HG03354 (cell line): ENCODE results near the gene S100PBP.

Experiments
- ATAC-seq: cut with Tn5 transposase; IDR thresholded peaks from one replicate; pipeline ENCODE4 v1.9.1; 2021; ENCODE audit warnings: mild to moderate bottlenecking; ENCODE audit not compliant: unreplicated experiment, poor library complexity, severe bottlenecking

Gene S100PBP

GRCh38 chr1:32817159-32817814, at the start of gene S100PBP, which contains the start of gene YARS1:
TSS of gene S100PBP (plus strand) at chr1:32817653. CDS start at chr1:32826100, 8,447 bp downstream.
TSS of gene YARS1 (minus strand) at chr1:32817358. CDS start at chr1:32817244, 114 bp downstream.
- ATAC-seq = peak; percentile 85

GRCh38 chr1:32768110-32768850, 49.2 kb upstream of the S100PBP start:
- ATAC-seq = no peak

GRCh38 chr1:32769524-32770220, 47.8 kb upstream of the S100PBP start:
- no peak for ATAC-seq

GRCh38 chr1:32770221-32770731, 47.2 kb upstream of the S100PBP start:
- ATAC-seq = no peak

DNA sequence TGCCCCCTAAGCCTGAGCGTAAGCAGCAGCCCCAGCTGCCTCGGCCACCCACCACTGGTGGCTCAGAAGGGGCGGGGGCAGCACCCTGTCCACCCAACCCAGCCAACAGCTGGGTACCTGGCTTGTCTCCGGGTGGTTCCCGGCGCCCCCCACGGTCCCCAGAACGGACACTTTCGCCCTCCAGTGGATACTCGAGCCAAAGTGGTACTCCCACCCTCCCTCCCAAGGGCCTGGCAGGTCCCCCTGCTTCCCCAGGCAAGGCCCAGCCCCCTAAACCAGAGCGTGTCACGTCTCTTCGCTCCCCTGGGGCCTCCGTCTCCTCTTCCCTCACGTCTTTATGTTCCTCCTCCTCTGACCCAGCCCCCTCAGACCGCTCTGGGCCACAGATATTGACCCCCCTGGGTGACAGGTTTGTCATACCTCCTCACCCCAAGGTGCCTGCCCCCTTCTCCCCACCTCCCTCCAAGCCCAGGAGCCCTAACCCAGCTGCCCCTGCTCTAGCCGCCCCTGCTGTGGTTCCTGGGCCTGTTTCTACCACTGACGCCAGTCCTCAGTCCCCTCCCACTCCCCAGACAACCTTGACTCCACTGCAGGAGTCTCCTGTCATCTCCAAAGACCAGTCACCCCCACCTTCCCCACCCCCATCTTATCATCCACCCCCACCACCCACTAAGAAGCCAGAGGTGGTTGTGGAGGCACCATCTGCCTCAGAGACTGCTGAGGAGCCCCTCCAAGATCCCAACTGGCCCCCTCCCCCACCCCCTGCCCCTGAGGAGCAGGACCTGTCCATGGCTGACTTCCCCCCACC, 46.5 kb upstream of the S100PBP start:
- no peak for ATAC-seq

DNA sequence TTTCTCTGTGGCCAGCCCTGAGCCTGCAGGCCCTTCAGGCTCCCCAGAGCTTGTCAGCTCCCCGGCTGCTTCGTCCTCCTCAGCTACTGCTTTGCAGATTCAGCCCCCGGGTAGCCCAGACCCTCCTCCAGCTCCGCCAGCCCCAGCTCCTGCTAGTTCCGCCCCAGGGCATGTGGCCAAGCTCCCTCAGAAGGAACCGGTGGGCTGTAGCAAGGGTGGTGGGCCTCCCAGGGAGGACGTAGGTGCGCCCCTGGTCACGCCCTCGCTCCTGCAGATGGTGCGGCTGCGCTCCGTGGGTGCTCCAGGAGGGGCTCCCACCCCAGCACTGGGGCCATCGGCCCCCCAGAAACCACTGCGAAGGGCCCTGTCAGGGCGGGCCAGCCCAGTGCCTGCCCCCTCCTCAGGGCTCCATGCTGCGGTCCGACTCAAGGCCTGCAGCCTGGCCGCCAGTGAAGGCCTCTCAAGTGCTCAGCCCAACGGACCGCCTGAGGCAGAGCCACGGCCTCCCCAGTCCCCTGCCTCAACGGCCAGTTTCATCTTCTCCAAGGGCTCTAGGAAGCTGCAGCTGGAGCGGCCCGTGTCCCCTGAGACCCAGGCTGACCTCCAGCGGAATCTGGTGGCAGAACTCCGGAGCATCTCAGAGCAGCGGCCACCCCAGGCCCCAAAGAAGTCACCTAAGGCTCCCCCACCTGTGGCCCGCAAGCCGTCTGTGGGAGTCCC, 45.7 kb upstream of the S100PBP start:
- no peak for ATAC-seq

- no peak for ATAC-seq
Measured at GRCh38 chr1:32772281-32773017, 45.0 kb upstream of the S100PBP start.

DNA sequence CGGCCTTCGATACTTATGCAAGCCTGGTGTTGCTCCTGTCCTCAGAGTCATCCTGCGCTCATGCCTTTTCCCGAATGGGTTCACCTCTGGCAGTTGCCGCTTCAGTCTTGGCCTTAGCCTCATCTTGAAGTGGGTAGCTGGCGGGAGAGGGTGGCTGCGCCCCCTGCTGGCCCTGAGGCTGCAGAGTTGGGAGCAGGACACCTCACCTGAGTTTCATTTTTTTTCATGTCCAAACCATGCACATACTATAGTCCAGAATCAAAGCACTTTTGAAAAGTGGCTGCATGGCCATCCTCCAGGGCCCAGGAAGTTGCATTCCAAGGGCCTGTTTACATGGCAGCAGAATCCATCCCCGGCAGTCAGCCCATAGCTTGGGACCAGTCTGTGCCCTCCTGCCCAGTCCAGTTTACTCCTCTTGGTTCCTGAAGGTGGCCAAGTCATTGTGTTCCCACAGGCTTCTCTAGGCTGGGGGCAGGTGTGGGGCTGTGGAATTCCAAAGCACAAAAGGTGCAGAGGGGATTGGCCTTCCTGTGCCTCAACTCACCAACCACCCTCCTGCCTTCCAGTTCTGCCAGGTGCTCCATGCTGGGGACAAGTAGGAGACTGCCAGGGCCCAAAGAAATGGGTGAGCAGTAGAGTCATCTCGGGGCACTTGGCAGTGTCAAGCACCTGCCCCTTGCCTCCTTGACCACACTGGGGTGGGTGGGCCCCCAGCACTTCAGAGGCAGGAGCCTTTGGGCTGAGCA, 44.3 kb upstream of the S100PBP start:
- ATAC-seq = peak; percentile 50

GRCh38 chr1:32773764-32774463, 43.5 kb upstream of the S100PBP start:
- ATAC-seq = no peak

- ATAC-seq = no peak
Measured at GRCh38 chr1:32774464-32774808, 43.0 kb upstream of the S100PBP start.

DNA sequence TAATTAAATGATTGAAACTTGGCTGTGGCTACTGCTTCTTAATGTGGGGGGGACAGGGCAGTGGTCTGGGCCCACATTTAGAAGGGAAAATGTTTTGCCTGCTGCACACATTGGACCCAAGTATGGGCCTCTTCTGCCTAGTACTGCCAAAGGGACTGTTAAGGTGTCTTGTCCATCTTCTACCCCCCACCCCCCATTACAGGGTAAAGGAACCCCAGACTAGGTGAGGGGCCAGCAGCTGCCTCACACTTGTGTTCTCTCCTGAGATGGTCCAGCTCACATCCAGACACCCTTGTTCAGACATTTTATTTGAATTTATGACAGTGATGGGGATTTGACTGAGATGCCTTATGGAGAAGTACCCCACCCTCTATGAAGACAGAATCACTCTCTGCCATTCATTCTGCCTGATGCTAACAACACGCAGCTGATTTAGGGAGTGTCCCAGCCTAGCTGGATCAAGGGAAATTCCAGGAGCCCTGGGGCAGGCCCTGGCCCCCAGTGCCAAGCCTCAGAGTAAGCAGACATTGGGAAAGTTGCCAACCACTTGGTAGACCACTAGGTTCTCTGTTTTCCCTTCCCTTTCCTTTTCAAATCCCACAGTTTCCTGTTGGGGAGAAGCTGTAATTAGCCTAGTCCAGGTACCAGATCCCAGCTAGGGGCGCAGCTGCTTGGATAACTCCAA, 42.4 kb upstream of the S100PBP start:
- ATAC-seq = no peak

- ATAC-seq = no peak
Measured at GRCh38 chr1:32775640-32776337, 41.7 kb upstream of the S100PBP start.

DNA sequence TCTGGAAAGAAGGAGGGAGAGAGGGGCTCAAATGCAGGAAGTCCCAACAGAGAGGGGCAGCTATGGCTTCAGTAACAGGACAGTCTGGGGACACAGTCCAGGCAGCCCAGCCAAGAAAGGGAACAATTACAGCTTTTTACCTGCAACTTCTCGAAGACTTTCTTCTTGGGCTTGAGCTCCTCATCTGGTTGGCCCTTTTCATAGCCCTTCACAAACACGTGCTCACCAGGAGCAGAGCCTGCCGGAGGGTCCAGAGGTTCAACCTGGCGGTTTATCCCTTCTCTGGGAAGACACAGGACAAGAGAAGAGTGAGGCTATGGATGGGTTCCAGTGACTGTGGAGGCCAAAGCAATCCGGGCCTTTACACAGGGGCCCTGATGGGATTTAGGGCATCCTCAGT, 38.2 kb upstream of the S100PBP start:
- ATAC-seq = no peak

- ATAC-seq = no peak
Measured at GRCh38 chr1:32780005-32780404, 37.4 kb upstream of the S100PBP start.

DNA sequence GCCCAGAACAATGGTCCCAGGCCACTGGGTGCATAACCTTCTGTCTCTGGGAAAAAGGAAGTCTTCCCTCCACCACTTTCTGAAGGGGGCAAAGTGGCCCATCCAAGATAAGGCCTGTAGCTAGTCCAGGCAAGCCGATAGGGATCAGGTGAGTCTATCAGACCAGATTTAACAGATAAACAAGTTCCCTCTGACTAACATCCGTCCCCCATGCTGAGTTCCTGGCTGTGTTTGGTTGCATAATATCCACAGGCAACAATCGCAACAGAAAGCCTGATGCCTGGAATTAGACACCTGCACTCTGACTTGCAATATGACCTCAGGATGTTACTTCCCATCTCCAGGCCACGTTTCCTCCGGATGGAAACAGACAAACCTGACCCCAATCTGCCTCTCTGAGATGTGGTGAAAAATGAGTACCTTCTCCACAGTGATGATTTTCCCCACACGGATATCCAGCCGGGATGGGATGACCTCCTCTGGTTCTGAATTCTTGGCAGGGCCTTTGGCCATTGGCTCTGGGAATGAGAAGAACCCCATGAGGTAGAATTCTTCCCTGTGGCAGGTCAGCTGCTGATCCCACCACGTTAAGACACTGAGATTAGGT, 36.7 kb upstream of the S100PBP start:
- ATAC-seq = no peak

- no peak for ATAC-seq
Measured at GRCh38 chr1:32782086-32782485, 35.4 kb upstream of the S100PBP start.
